Neural progenitor cell (in vitro differentiated cells): ENCODE measurements around the gene SH3GL1. TPM values are rescaled to one million over a fixed set of nuclear protein-coding genes. Genes with fewer than 3 reads are reported as not detected.

Experiments
- DNase-seq: peaks from one replicate; pipeline ENCODE4 v3.0.0-alpha.2; 2016; ENCODE audit warnings: low spot score
- H2AFZ ChIP-seq: fragments of 200-600 bp; sonication (generic); replicated peaks from 2 replicates; pipeline ENCODE4 v1.6.1; 2016; ENCODE audit warnings: antibody characterized with exemption
- H3F3A ChIP-seq: fragments of 200-600 bp; sonication (generic); 2 replicates; pipeline ENCODE4 v1.6.1; 2016; ENCODE audit warnings: antibody characterized with exemption, low read depth
- H3K27ac ChIP-seq: fragments of 200-600 bp; sonication (generic); 2 replicates; pipeline ENCODE4 v1.5.1; 2016; ENCODE audit warnings: mild to moderate bottlenecking
- H3K27me3 ChIP-seq: fragments of 200-600 bp; sonication (generic); 2 replicates; pipeline ENCODE4 v1.6.1; 2016; ENCODE audit warnings: mild to moderate bottlenecking, moderate library complexity
- H3K36me3 ChIP-seq: fragments of 200-600 bp; sonication (generic); 2 replicates; pipeline ENCODE4 v1.5.1; 2016
- H3K4me1 ChIP-seq: fragments of 200-600 bp; sonication (generic); 2 replicates; pipeline ENCODE4 v1.6.1; 2016; ENCODE audit warnings: mixed run types
- H3K4me2 ChIP-seq: fragments of 200-600 bp; sonication (generic); 2 replicates; pipeline ENCODE4 v1.6.1; 2016
- H3K4me3 ChIP-seq: fragments of 200-600 bp; sonication (generic); 2 replicates; pipeline ENCODE4 v1.5.1; 2016
- H3K79me2 ChIP-seq: fragments of 200-600 bp; sonication (generic); 2 replicates; pipeline ENCODE4 v1.6.1; 2016; ENCODE audit warnings: low read depth
- H3K9ac ChIP-seq: fragments of 200-600 bp; sonication (generic); 2 replicates; pipeline ENCODE4 v1.6.1; 2016
- H3K9me3 ChIP-seq: fragments of 200-600 bp; sonication (generic); 2 replicates; pipeline ENCODE4 v1.5.1; 2016; ENCODE audit warnings: low read depth
- H4K20me1 ChIP-seq: fragments of 200-600 bp; sonication (generic); 2 replicates; pipeline ENCODE4 v1.6.1; 2016; ENCODE audit warnings: low read depth
- H3K27ac Mint-ChIP-seq: 3 replicates; pipeline ENCODE4 v1.8.0; 2021; ENCODE audit warnings: mixed read lengths
- H3K27me3 Mint-ChIP-seq: 2 replicates; pipeline ENCODE4 v1.8.0; 2022; ENCODE audit warnings: low read depth, mild to moderate bottlenecking, inconsistent platforms, moderate library complexity, mixed read lengths; ENCODE audit not compliant: insufficient read depth
- H3K36me3 Mint-ChIP-seq: 3 replicates; pipeline ENCODE4 v1.8.0; 2021; ENCODE audit warnings: mixed read lengths
- H3K4me1 Mint-ChIP-seq: 3 replicates; pipeline ENCODE4 v1.8.0; 2021; ENCODE audit warnings: mixed read lengths
- H3K4me3 Mint-ChIP-seq: 3 replicates; pipeline ENCODE4 v1.8.0; 2021; ENCODE audit warnings: mild to moderate bottlenecking, moderate library complexity, mixed read lengths
- H3K9me3 Mint-ChIP-seq: 3 replicates; pipeline ENCODE4 v1.8.0; 2020; ENCODE audit warnings: mixed read lengths
- EZH2 ChIP-seq: fragments of 200-600 bp; sonication (generic); IDR thresholded peaks from 2 replicates; pipeline ENCODE4 v1.6.1; 2017; ENCODE audit warnings: antibody characterized with exemption, mild to moderate bottlenecking, moderate library complexity
- EZH2phosphoT487 ChIP-seq: fragments of 200-600 bp; sonication (generic); IDR thresholded peaks from 2 replicates; pipeline ENCODE4 v1.6.1; 2017; ENCODE audit warnings: antibody characterized with exemption
- total RNA-seq: library from RNA; depleted of rRNA; stranded (reverse); fragments of >200 nt; gene quantifications from 2 replicates; pipeline ENCODE4 v1.2.3, GENCODE V29; 2015; ENCODE audit warnings: low replicate concordance
- TF ChIP-seq, protein P1 (sequence below): fragments of 200-600 bp; sonication (generic); IDR thresholded peaks from 2 replicates; pipeline ENCODE4 v1.5.1; 2017; ENCODE audit warnings: antibody characterized with exemption, mild to moderate bottlenecking

Gene SH3GL1
- total RNA-seq, 1 donor from 2014 or later = 25.3 TPM

DNA sequence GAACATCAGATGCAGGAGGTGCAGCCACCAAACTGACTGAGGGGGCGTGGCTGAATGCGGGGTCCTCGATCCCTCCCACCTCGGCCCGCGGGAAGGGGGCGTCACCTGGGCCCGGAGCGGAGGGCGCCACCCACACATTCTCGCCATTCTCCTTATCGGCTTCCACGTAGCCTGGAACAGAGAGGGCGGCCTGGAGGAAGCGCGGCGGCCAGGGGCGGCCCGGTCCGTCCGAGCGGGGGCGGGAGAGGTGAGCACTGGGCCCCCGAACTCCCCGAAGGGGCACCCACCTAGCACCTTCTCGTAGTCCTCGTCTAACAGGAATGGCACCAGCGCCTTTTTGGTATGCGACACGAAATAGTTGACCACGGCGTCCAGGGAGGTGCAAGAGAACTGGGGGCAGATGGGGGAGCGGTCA, 73.5 kb downstream of the SH3GL1 start:
- Histone ChIP-seq H3K4me3 (peak overlapping the region; percentile 48), H3K79me2 (no peaks in the 10 kb centered on the region), H3K27me3 (peaks cover 11% of the 10 kb centered on the region), H3F3A (peaks cover 21% of the 10 kb centered on the region), H3K4me1 (peaks cover 3% of the 10 kb centered on the region), H2AFZ (peak overlapping the region; percentile 29), H3K27ac (no peak overlapping the region), H3K9me3 (no peaks in the 10 kb centered on the region), H3K4me2 (peak overlapping the region; percentile 79), H3K36me3 (no peaks in the 10 kb centered on the region), H4K20me1 (peaks cover 5% of the 10 kb centered on the region), H3K9ac (no peak overlapping the region)
- H3K27me3 Mint-ChIP-seq = peaks cover 13% of the 10 kb centered on the region
- no peak for TF ChIP-seq EZH2
- peaks cover 4% of the 10 kb centered on the region for H3K36me3 Mint-ChIP-seq
- peak overlapping the region; percentile 89 for H3K4me3 Mint-ChIP-seq
- H3K4me1 Mint-ChIP-seq = peaks cover 22% of the 10 kb centered on the region
- H3K9me3 Mint-ChIP-seq = no peaks in the 10 kb centered on the region
- H3K27ac Mint-ChIP-seq = no peak overlapping the region
- DNase-seq = peak; percentile 85

DNA sequence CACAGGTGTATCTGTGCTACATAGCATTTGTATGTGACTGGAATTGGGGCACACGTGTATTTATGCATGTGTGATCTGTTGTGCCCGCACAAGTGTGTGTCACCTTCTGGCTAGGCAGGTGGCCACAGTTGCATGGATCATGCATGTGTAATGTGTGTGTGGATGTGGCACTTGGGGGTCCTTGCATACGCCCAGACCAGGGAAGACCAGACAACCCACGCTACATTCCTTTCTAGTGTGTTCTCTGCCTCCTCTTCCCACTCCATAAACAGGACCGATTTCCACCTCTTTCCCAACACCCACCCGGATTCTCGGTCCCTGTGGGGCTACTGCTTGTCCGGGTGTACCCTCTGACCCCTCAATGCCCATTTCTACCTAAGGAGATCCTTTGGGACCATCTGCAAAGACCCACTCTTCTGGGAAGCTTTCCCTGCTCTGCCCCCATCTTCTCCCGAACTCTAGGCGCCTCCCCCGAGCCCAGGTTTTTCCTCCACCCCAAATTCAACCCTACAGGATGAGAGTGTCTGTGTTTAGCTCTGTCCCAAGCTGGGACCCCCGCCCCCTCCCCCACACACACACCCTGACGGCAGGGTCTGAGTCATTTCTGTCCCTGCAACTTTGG, 74.0 kb downstream of the SH3GL1 start:
- H3K27ac Mint-ChIP-seq = no peak overlapping the region
- H3K4me3 Mint-ChIP-seq = peak overlapping the region; percentile 81

DNA sequence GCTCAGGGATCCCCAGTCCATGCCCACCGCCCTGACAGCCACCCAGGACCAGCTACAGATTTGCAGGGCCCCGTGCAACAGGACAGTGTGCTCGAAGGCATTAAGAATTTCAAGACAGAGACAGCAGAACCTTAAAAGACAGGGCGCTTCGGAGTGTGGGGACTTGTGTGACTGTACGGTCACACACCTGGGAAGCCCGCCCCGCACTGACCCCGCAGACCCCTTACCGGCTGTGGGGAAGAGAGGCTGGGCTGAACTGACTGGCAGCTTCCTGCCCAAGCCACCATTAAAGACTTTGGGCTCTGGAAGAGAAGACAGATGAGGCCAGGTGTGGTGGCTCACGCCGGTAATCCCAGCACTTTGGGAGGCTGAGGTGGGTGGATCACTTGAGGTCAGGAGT, 76.1 kb downstream of the SH3GL1 start:
- DNase-seq = no peak
- Histone ChIP-seq H3K27me3 (peaks cover 11% of the 10 kb centered on the region), H3K36me3 (no peaks in the 10 kb centered on the region), H3K4me3 (no peak overlapping the region), H3K4me1 (peaks cover 3% of the 10 kb centered on the region), H3K27ac (no peak overlapping the region), H4K20me1 (peaks cover 5% of the 10 kb centered on the region), H3K9ac (no peak overlapping the region), H3K79me2 (no peaks in the 10 kb centered on the region), H3K9me3 (no peaks in the 10 kb centered on the region), H3K4me2 (no peak overlapping the region), H2AFZ (no peak overlapping the region), H3F3A (peaks cover 21% of the 10 kb centered on the region)
- H3K27ac Mint-ChIP-seq = no peak overlapping the region
- TF ChIP-seq, protein P1, sequence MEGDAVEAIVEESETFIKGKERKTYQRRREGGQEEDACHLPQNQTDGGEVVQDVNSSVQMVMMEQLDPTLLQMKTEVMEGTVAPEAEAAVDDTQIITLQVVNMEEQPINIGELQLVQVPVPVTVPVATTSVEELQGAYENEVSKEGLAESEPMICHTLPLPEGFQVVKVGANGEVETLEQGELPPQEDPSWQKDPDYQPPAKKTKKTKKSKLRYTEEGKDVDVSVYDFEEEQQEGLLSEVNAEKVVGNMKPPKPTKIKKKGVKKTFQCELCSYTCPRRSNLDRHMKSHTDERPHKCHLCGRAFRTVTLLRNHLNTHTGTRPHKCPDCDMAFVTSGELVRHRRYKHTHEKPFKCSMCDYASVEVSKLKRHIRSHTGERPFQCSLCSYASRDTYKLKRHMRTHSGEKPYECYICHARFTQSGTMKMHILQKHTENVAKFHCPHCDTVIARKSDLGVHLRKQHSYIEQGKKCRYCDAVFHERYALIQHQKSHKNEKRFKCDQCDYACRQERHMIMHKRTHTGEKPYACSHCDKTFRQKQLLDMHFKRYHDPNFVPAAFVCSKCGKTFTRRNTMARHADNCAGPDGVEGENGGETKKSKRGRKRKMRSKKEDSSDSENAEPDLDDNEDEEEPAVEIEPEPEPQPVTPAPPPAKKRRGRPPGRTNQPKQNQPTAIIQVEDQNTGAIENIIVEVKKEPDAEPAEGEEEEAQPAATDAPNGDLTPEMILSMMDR = no peak
- no peak for TF ChIP-seq EZH2phosphoT487
- TF ChIP-seq EZH2 = no peak
- H3K4me3 Mint-ChIP-seq = no peak overlapping the region
- H3K27me3 Mint-ChIP-seq = peaks cover 13% of the 10 kb centered on the region
- peaks cover 17% of the 10 kb centered on the region for H3K9me3 Mint-ChIP-seq
- peaks cover 12% of the 10 kb centered on the region for H3K36me3 Mint-ChIP-seq
- peaks cover 19% of the 10 kb centered on the region for H3K4me1 Mint-ChIP-seq

More for the DNA sequence above, 74.0 kb downstream of the SH3GL1 start:
- H3K27ac ChIP-seq = no peak overlapping the region
- no peak overlapping the region for H3K9ac ChIP-seq
- peaks cover 11% of the 10 kb centered on the region for H3K27me3 ChIP-seq
- peaks cover 5% of the 10 kb centered on the region for H4K20me1 ChIP-seq
- DNase-seq = no peak
- H3K9me3 ChIP-seq = no peaks in the 10 kb centered on the region
- H3K36me3 ChIP-seq = no peaks in the 10 kb centered on the region
- peaks cover 21% of the 10 kb centered on the region for H3F3A ChIP-seq
- H3K4me2 ChIP-seq = peak overlapping the region; percentile 79
- peaks cover 22% of the 10 kb centered on the region for H3K4me1 Mint-ChIP-seq
- no peak for TF ChIP-seq EZH2phosphoT487
- TF ChIP-seq EZH2 = no peak
- TF ChIP-seq, protein P1 = no peak
- no peaks in the 10 kb centered on the region for H3K9me3 Mint-ChIP-seq
- H3K4me3 ChIP-seq = peak overlapping the region; percentile 48
- H2AFZ ChIP-seq = no peak overlapping the region
- H3K79me2 ChIP-seq = no peaks in the 10 kb centered on the region
- H3K27me3 Mint-ChIP-seq = peaks cover 15% of the 10 kb centered on the region
- H3K4me1 ChIP-seq = peaks cover 3% of the 10 kb centered on the region
- peaks cover 4% of the 10 kb centered on the region for H3K36me3 Mint-ChIP-seq

DNA sequence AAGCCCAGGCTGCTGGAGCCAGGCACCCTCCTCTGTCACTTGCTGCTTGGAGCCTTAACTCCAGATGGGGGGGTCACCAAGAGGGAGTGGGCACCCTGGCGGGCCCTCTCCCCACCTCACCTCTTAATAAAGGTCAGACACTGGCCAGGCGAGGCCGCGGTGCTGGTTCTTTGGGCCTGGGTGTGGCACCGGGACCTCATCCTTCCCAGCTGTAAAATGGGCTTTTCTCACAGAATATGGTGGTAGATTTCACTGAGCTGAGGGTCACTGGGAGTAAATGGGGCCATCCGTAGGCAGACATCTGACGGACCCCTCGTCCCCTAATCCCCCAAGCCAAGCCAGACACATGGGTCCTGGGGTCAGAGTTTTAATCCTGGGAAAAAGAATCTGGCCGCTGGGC, 76.7 kb downstream of the SH3GL1 start:
- TF ChIP-seq EZH2 (no peak), EZH2phosphoT487 (no peak)
- TF ChIP-seq, protein P1 = no peak
- H3K27ac ChIP-seq = no peak overlapping the region
- peaks cover 3% of the 10 kb centered on the region for H3K4me1 ChIP-seq
- peaks cover 21% of the 10 kb centered on the region for H3F3A ChIP-seq
- Mint-ChIP-seq H3K27me3 (peaks cover 17% of the 10 kb centered on the region), H3K4me3 (no peak overlapping the region), H3K27ac (no peak overlapping the region), H3K36me3 (peaks cover 15% of the 10 kb centered on the region), H3K9me3 (peaks cover 19% of the 10 kb centered on the region), H3K4me1 (peaks cover 19% of the 10 kb centered on the region)
- H3K79me2 ChIP-seq = no peaks in the 10 kb centered on the region
- no peak overlapping the region for H3K4me2 ChIP-seq
- no peak for DNase-seq
- peaks cover 5% of the 10 kb centered on the region for H4K20me1 ChIP-seq
- H3K4me3 ChIP-seq = no peak overlapping the region
- no peaks in the 10 kb centered on the region for H3K36me3 ChIP-seq
- no peaks in the 10 kb centered on the region for H3K9me3 ChIP-seq
- H3K9ac ChIP-seq = no peak overlapping the region
- peaks cover 11% of the 10 kb centered on the region for H3K27me3 ChIP-seq
- H2AFZ ChIP-seq = no peak overlapping the region
